ENCODE results near the gene CA10. TPM values are rescaled to one million over a fixed set of nuclear protein-coding genes. Genes with fewer than 3 reads are reported as not detected.

Gene CA10
- polyA plus RNA-seq, 1 experiment: not detected

DNA sequence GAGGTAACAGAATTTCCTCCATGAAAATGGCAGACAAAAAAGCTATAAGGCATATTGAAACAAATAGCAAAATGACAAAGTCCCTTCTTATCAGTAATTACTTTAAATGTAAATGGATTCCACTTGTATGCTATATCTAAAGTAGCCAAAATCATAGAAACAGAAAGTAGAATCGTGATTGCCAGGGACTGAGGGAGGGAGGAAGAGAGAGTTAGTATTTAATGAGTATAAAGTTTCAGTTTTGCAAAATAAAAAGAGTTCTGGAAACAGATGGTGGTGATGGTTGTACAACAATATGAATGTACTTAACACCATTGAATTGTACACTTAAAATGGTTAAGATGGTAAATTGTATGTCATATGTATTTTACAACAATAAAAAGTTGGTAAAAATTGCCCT, 407.4 kb downstream of the CA10 start:
- H3K27me3 ChIP-seq (ENCODE audit: control insufficient read depth, insufficient read depth, low read length): no peaks in the 10 kb centered on the region
- POLR2A ChIA-PET: no interaction called here
- no peak for DNase-seq (ENCODE audit: low read depth, low spot score)
- H3K9me3 ChIP-seq (ENCODE audit: control insufficient read depth, insufficient read depth, low read length): peaks cover 11% of the 10 kb centered on the region
- H3K4me3 ChIP-seq (ENCODE audit: low read depth, low read length): no peak overlapping the region
- TF ChIP-seq, protein P1, sequence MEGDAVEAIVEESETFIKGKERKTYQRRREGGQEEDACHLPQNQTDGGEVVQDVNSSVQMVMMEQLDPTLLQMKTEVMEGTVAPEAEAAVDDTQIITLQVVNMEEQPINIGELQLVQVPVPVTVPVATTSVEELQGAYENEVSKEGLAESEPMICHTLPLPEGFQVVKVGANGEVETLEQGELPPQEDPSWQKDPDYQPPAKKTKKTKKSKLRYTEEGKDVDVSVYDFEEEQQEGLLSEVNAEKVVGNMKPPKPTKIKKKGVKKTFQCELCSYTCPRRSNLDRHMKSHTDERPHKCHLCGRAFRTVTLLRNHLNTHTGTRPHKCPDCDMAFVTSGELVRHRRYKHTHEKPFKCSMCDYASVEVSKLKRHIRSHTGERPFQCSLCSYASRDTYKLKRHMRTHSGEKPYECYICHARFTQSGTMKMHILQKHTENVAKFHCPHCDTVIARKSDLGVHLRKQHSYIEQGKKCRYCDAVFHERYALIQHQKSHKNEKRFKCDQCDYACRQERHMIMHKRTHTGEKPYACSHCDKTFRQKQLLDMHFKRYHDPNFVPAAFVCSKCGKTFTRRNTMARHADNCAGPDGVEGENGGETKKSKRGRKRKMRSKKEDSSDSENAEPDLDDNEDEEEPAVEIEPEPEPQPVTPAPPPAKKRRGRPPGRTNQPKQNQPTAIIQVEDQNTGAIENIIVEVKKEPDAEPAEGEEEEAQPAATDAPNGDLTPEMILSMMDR (IDR thresholded peaks at IDR 0.05; ENCODE audit: low read depth, low read length): no peak
- H3K27ac ChIP-seq (ENCODE audit: low read depth, low read length): no peak overlapping the region
- CTCF ChIA-PET: no interaction called here

DNA sequence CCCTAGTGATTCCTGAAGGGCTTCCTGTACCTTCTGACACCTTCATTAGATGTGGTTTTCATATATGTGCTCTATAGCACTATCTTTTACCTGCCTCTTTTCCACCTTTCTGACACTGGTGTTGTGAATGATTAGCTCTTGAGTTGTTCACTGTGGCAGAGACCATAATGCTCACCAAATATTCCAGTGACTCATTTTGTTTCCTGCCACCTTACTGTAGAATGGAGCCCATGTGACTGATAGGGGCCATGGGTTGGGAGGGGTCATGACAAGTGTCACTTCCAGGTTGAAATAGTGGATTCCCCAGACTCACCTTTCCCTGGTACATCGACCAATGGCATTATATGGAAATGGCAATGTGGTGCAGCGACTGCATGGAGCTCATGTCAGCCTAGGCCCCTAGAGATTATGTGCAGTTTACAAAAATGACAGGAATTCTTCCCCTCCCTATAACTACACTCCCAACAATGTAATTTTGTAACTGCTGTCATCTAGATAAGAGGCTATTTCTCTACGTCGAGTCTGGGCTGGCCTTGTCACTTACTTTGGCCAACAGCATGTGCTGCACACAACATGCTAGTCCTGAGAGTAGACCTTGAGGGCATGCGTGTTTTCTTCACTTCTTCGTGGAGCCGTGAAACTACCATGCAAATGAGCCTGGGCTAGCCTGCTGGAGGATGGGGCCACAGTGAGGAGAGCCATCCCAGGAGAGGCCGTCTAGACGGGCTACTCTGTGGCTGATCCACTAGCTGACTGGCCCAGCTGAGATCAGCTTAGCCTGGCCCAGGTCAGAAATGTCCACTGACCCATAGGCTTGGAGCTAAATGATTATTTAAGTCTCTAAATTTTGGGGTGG, 409.5 kb downstream of the CA10 start:
- POLR2A ChIA-PET: no interaction called here
- CTCF ChIA-PET: no interaction called here

DNA sequence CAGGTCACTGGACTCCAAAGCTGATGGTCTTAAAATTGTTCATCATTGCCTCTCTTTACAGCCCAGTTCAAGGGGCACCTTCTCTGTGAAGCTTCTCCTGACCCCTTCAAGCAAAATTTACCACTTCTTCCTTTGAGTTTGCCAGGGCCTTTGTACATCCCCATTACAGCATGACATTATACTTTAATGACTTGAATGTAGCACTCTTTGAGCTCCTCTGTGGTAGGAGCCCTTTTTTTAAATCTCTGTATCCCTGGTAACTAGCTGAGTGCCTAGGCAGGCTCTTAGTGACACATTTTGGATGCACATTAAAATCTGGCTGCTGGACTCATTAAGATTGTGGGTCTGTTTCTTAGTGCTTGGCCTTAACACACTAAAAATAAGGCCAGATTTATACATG, 412.1 kb downstream of the CA10 start:
- TF ChIP-seq, protein P1 (IDR thresholded peaks at IDR 0.05; ENCODE audit: low read depth, low read length): no peak
- ChIA-PET POLR2A (no interaction called here), CTCF (no interaction called here)
- Histone ChIP-seq H3K4me3 (ENCODE audit: low read depth, low read length) (no peak overlapping the region), H3K9me3 (ENCODE audit: control insufficient read depth, insufficient read depth, low read length) (peaks cover 4% of the 10 kb centered on the region), H3K27ac (ENCODE audit: low read depth, low read length) (no peak overlapping the region), H3K27me3 (ENCODE audit: control insufficient read depth, insufficient read depth, low read length) (no peaks in the 10 kb centered on the region)
- DNase-seq (ENCODE audit: low read depth, low spot score): no peak

More for the DNA sequence above, 409.5 kb downstream of the CA10 start:
- TF ChIP-seq, protein P1 (IDR thresholded peaks at IDR 0.05; ENCODE audit: low read depth, low read length): no peak
- Histone ChIP-seq H3K27ac (ENCODE audit: low read depth, low read length) (no peak overlapping the region), H3K4me3 (ENCODE audit: low read depth, low read length) (no peak overlapping the region), H3K9me3 (ENCODE audit: control insufficient read depth, insufficient read depth, low read length) (peaks cover 11% of the 10 kb centered on the region), H3K27me3 (ENCODE audit: control insufficient read depth, insufficient read depth, low read length) (no peaks in the 10 kb centered on the region)
- DNase-seq (ENCODE audit: low read depth, low spot score): no peak

DNA sequence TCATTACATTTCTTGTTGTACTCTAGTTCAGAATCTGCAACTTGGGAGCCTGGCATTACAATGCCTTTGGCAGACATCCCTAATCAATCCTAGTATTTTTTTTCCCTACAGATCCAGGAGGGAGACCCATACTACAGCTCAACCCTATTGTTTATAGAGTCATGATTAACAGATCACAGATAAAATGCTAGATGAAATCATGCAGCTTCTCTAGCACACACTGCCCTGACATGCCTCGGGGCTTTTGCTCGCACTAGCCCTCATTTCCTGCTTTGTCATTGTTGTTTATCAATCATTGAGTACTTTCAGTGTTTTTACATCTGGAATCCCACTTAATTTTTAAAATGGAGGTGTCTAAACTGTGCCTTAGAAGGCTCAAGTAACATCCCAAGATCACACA, 412.5 kb downstream of the CA10 start:
- TF ChIP-seq, protein P1 (IDR thresholded peaks at IDR 0.05; ENCODE audit: low read depth, low read length): no peak
- H3K27me3 ChIP-seq (ENCODE audit: control insufficient read depth, insufficient read depth, low read length): no peaks in the 10 kb centered on the region
- POLR2A ChIA-PET: no interaction called here
- DNase-seq (ENCODE audit: low read depth, low spot score): no peak
- no peak overlapping the region for H3K27ac ChIP-seq (ENCODE audit: low read depth, low read length)
- H3K9me3 ChIP-seq (ENCODE audit: control insufficient read depth, insufficient read depth, low read length): peaks cover 4% of the 10 kb centered on the region
- CTCF ChIA-PET: no interaction called here
- H3K4me3 ChIP-seq (ENCODE audit: low read depth, low read length): no peak overlapping the region

DNA sequence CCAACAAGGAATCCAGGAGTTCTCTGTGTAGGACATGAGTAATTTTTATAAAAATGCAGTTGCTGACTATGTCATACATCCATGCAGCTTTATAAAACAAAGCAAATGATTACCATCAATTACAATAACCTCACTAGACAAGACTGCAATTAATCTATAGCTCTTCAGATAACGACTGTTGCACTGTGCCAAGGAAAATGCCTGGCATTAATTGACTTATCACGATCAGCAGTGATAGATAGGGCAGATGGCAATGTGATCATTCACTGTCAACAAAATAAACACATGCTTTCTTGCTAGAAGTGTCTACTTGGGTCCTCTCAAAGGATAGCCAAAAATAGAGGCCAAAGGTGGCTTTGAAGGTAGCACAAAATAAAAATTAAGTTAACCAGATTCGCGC, 415.0 kb downstream of the CA10 start:
- TF ChIP-seq, protein P1 (IDR thresholded peaks at IDR 0.05; ENCODE audit: low read depth, low read length): no peak
- Histone ChIP-seq H3K4me3 (ENCODE audit: low read depth, low read length) (no peak overlapping the region), H3K27ac (ENCODE audit: low read depth, low read length) (no peak overlapping the region), H3K27me3 (ENCODE audit: control insufficient read depth, insufficient read depth, low read length) (no peaks in the 10 kb centered on the region), H3K9me3 (ENCODE audit: control insufficient read depth, insufficient read depth, low read length) (peaks cover 9% of the 10 kb centered on the region; the same call in 1 of the 2 replicates)
- DNase-seq (ENCODE audit: low read depth, low spot score): no peak
- POLR2A ChIA-PET: no interaction called here
- CTCF ChIA-PET: no interaction called here
